CD14-positive monocyte (primary cell): ENCODE data around the gene UGCG. TPM values are rescaled to one million over a fixed set of nuclear protein-coding genes. Genes with fewer than 3 reads are reported as not detected.

Experiments
- DNase-seq, 3 donors: peaks; one replicate each; pipeline ENCODE4 v3.0.0-alpha.2; 2011 to 2022
- H2AFZ ChIP-seq: 2 replicates; pipeline ENCODE4 v1.6.0; 2012; ENCODE audit warnings: mild to moderate bottlenecking, low read depth, low read length, inconsistent platforms; ENCODE audit not compliant: insufficient read depth, poor library complexity, severe bottlenecking
- H3K27ac ChIP-seq, 2 donors: 1 replicate in 1 of 2; 2 replicates in 1 of 2; pipeline ENCODE4 v1.5.1; 2012 to 2013; ENCODE audit warnings: low read length in 2 of 2, control low read depth in 1 of 2, inconsistent platforms in 1 of 2, low read depth in 1 of 2, mild to moderate bottlenecking in 1 of 2
- H3K27me3 ChIP-seq, 2 donors: one replicate each; pipeline versions ENCODE4 v1.6.0 to v1.6.1; 2011 to 2013; ENCODE audit warnings: low read length in 2 of 2; ENCODE audit not compliant: control insufficient read depth in 2 of 2, insufficient read depth in 2 of 2
- H3K36me3 ChIP-seq, 2 donors: replicated peaks in 1 of 2; 1 replicate in 1 of 2; 2 replicates in 1 of 2; pipeline versions ENCODE4 v1.5.1 to v1.6.1; 2012 to 2013; ENCODE audit warnings: low read length in 2 of 2, control low read depth in 1 of 2, inconsistent platforms in 1 of 2, mild to moderate bottlenecking in 1 of 2; ENCODE audit not compliant: insufficient read depth in 2 of 2, control insufficient read depth in 1 of 2
- H3K4me1 ChIP-seq, 2 donors: 1 replicate in 1 of 2; 2 replicates in 1 of 2; pipeline versions ENCODE4 v1.5.1 to v1.6.1; 2012 to 2013; ENCODE audit warnings: low read length in 2 of 2, control low read depth in 1 of 2, inconsistent platforms in 1 of 2, mild to moderate bottlenecking in 1 of 2, moderate library complexity in 1 of 2; ENCODE audit not compliant: insufficient read depth in 2 of 2, control insufficient read depth in 1 of 2
- H3K4me2 ChIP-seq: replicated peaks from 2 replicates; pipeline ENCODE3; 2012; ENCODE audit warnings: low read length, moderate library complexity, mild to moderate bottlenecking; ENCODE audit not compliant: poor library complexity, severe bottlenecking; ENCODE audit errors: extremely low read depth
- H3K4me3 ChIP-seq, 3 experiments: fragments of 200-600 bp in 1 of 3; sonication (generic) in 1 of 3; replicated peaks in 1 of 3; 1 replicate in 2 of 3; 2 replicates in 1 of 3; pipeline ENCODE4 v1.5.1; 2011 to 2013; ENCODE audit warnings: low read length in 3 of 3, mild to moderate bottlenecking in 3 of 3, control low read depth in 2 of 3, low read depth in 2 of 3, inconsistent platforms in 1 of 3, moderate library complexity in 1 of 3
- H3K79me2 ChIP-seq: 2 replicates; pipeline ENCODE4 v1.6.0; 2012; ENCODE audit warnings: mild to moderate bottlenecking, control low read depth, inconsistent platforms, low read length, moderate library complexity; ENCODE audit not compliant: insufficient read depth
- H3K9ac ChIP-seq: 2 replicates; pipeline ENCODE4 v1.6.0; 2017; ENCODE audit warnings: low read length, mild to moderate bottlenecking; ENCODE audit not compliant: insufficient read depth, poor library complexity, severe bottlenecking
- H3K9me3 ChIP-seq, 2 donors: replicated peaks in 1 of 2; 1 replicate in 1 of 2; 2 replicates in 1 of 2; pipeline versions ENCODE4 v1.5.1 to v1.6.1; 2012 to 2013; ENCODE audit warnings: low read length in 2 of 2, control low read depth in 1 of 2; ENCODE audit not compliant: control insufficient read depth in 1 of 2, insufficient read depth in 1 of 2
- H4K20me1 ChIP-seq: 2 replicates; pipeline ENCODE4 v1.6.0; 2012; ENCODE audit warnings: mild to moderate bottlenecking, low read length, control low read depth, moderate library complexity; ENCODE audit not compliant: insufficient read depth
- H3K27ac Mint-ChIP-seq, 7 donors: one replicate each; pipeline ENCODE4 v1.8.0; 2020; ENCODE audit warnings: mild to moderate bottlenecking in 7 of 7, mixed read lengths in 7 of 7, moderate library complexity in 6 of 7, inconsistent platforms in 2 of 7
- H3K27me3 Mint-ChIP-seq, 3 donors: one replicate each; pipeline ENCODE4 v1.8.0; 2021 to 2022; ENCODE audit warnings: low read depth in 3 of 3, mild to moderate bottlenecking in 3 of 3, mixed read lengths in 3 of 3, moderate library complexity in 3 of 3, inconsistent platforms in 1 of 3
- H3K36me3 Mint-ChIP-seq, 2 donors: one replicate each; pipeline ENCODE4 v1.8.0; 2020; ENCODE audit warnings: mixed read lengths in 2 of 2, inconsistent platforms in 1 of 2, mild to moderate bottlenecking in 1 of 2
- H3K4me1 Mint-ChIP-seq: one replicate; pipeline ENCODE4 v1.8.0; 2020; ENCODE audit warnings: mild to moderate bottlenecking, mixed read lengths
- H3K4me3 Mint-ChIP-seq, 2 donors: one replicate each; pipeline ENCODE4 v1.8.0; 2020; ENCODE audit warnings: mild to moderate bottlenecking in 2 of 2, mixed read lengths in 2 of 2, moderate library complexity in 1 of 2
- H3K9me3 Mint-ChIP-seq, 7 donors: one replicate each; pipeline ENCODE4 v1.8.0; 2020 to 2022; ENCODE audit warnings: mixed read lengths in 7 of 7, mild to moderate bottlenecking in 6 of 7, moderate library complexity in 6 of 7, inconsistent platforms in 2 of 7
- CTCF ChIP-seq: fragments of 200-600 bp; IDR thresholded peaks from one replicate; pipeline ENCODE4 v1.8.0; 2022; ENCODE audit warnings: antibody characterized with exemption, mild to moderate bottlenecking
- WGBS: methylation state at CpG from one replicate; pipeline ENCODE4 v1.1.5; 2013; ENCODE audit warnings: missing lambda C conversion rate; ENCODE audit not compliant: insufficient coverage; 5-methylcytosine and 5-hydroxymethylcytosine counted together
- intact Hi-C, 2 donors: fragments of 100-400 bp; cut with micrococcal nuclease; formaldehyde crosslinking; loops; one replicate each; pipeline versions ENCODE4 v1.15.0 to v1.15.1; 2023
- polyA plus RNA-seq, 3 donors: library from polyadenylated mRNA; depleted of rRNA in 1 of 3; unstranded in 2 of 3; stranded (reverse) in 1 of 3; fragments of 300-500 nt in 2 of 3; fragments of >200 nt in 1 of 3; fragmentation: Illumina TruSeq in 2 of 3; gene quantifications; 1 replicate in 2 of 3; 2 replicates in 1 of 3; pipeline ENCODE4 v1.2.3, GENCODE V29; 2012 to 2021

The UGCG gene
- polyA plus RNA-seq, 3 donors = 2.7 to 7.9 (median 4.1) TPM

GRCh38 chr9:111897601-111898137 is 1.1 kb downstream of the UGCG start:
- Histone ChIP-seq H3K79me2 (peaks cover 54% of the 10 kb centered on the region), H4K20me1 (peaks cover 41% of the 10 kb centered on the region)
- no peaks in the 10 kb centered on the region for H3K9me3 Mint-ChIP-seq

More at GRCh38 chr9:111897601-111898137, 1.1 kb downstream of the UGCG start:
- H3K36me3 ChIP-seq = no peaks in the 10 kb centered on the region
- H3K4me1 ChIP-seq = peaks cover 22 to 29% of the 10 kb centered on the region in 2 donors
- peak; percentile 8 to 22 (median 12) for DNase-seq
- peak overlapping the region; percentile 94 for H3K4me2 ChIP-seq
- TF ChIP-seq CTCF = no peak
- Mint-ChIP-seq H3K36me3 (no peaks in the 10 kb centered on the region), H3K27me3 (peaks cover 5 to 11% (median 10%) of the 10 kb centered on the region in 3 donors), H3K4me1 (peaks cover 11% of the 10 kb centered on the region), H3K27ac (no peak overlapping the region), H3K4me3 (no peak overlapping the region)
- peak overlapping the region; percentile 70 for H3K9ac ChIP-seq
- intact Hi-C loops = loop anchor here (5.0 to 10.0 kb wide), 4 partner anchors 167 to 435 kb away; partner anchors contain the start of genes ECPAS (in 1 of the 2) and PTBP3 (in 1 of the 2)
- peaks cover 0 to 10% of the 10 kb centered on the region in 2 donors for H3K27me3 ChIP-seq
- WGBS = 80% methylated on average over 3 of the region's 12 CpGs
- H3K27ac ChIP-seq = peak overlapping the region; percentile 59 to 77
- H2AFZ ChIP-seq = peak overlapping the region; percentile 100
- H3K4me3 ChIP-seq = peak overlapping the region; percentile 58 to 90 (median 90)
- H3K9me3 ChIP-seq = no peaks in the 10 kb centered on the region
